ENCODE results near the gene TCF4.

Gene TCF4

GRCh38 chr18:55310863-55311262 lies 277.1 kb downstream of the TCF4 start:
- H3K4me3 Mint-ChIP-seq, result no peak overlapping the region
- H3K36me3 Mint-ChIP-seq (ENCODE audit: insufficient read depth), result no peaks in the 10 kb centered on the region
- ATAC-seq (replicated peaks), result no peak
- H3K9me3 Mint-ChIP-seq, result peaks cover 0 to 3% of the 10 kb centered on the region in 2 donors
- no peak for DNase-seq
- H3K4me1 Mint-ChIP-seq (ENCODE audit: low read depth in 2 of 2), result no peaks in the 10 kb centered on the region
- no peaks in the 10 kb centered on the region for H3K27me3 Mint-ChIP-seq
- no peak overlapping the region for H3K27ac Mint-ChIP-seq

- DNase-seq (no peak), ATAC-seq (replicated peaks) (no peak)
- H3K4me1 Mint-ChIP-seq (ENCODE audit: low read depth in 2 of 2), result no peaks in the 10 kb centered on the region
- no peak overlapping the region for H3K4me3 Mint-ChIP-seq
- no peaks in the 10 kb centered on the region for H3K36me3 Mint-ChIP-seq (ENCODE audit: insufficient read depth)
- H3K27me3 Mint-ChIP-seq, result no peaks in the 10 kb centered on the region
- H3K27ac Mint-ChIP-seq, result no peak overlapping the region
- peaks cover 0 to 3% of the 10 kb centered on the region in 2 donors for H3K9me3 Mint-ChIP-seq
Observed at GRCh38 chr18:55310044-55310676, 277.8 kb downstream of the TCF4 start.

GRCh38 chr18:55309249-55309648 lies 278.7 kb downstream of the TCF4 start:
- Mint-ChIP-seq H3K36me3 (ENCODE audit: insufficient read depth) (no peaks in the 10 kb centered on the region), H3K4me1 (ENCODE audit: low read depth in 2 of 2) (no peaks in the 10 kb centered on the region), H3K4me3 (no peak overlapping the region), H3K27me3 (no peaks in the 10 kb centered on the region), H3K9me3 (peaks cover 0 to 3% of the 10 kb centered on the region in 2 donors), H3K27ac (no peak overlapping the region)
- ATAC-seq (replicated peaks) (no peak), DNase-seq (no peak)

- Mint-ChIP-seq H3K4me1 (ENCODE audit: low read depth in 2 of 2) (no peaks in the 10 kb centered on the region), H3K27me3 (no peaks in the 10 kb centered on the region), H3K9me3 (peaks cover 0 to 1% of the 10 kb centered on the region in 2 donors), H3K36me3 (ENCODE audit: insufficient read depth) (no peaks in the 10 kb centered on the region), H3K4me3 (no peak overlapping the region), H3K27ac (no peak overlapping the region)
- DNase-seq (no peak), ATAC-seq (replicated peaks) (no peak)
Observed at GRCh38 chr18:55307505-55307904, 280.5 kb downstream of the TCF4 start.

GRCh38 chr18:55306359-55307024 lies 281.5 kb downstream of the TCF4 start:
- DNase-seq (no peak), ATAC-seq (replicated peaks) (no peak)
- Mint-ChIP-seq H3K27me3 (no peaks in the 10 kb centered on the region), H3K4me3 (no peak overlapping the region), H3K9me3 (no peaks in the 10 kb centered on the region), H3K36me3 (ENCODE audit: insufficient read depth) (no peaks in the 10 kb centered on the region), H3K27ac (no peak overlapping the region), H3K4me1 (ENCODE audit: low read depth in 2 of 2) (no peaks in the 10 kb centered on the region)

- Mint-ChIP-seq H3K4me3 (no peak overlapping the region), H3K36me3 (ENCODE audit: insufficient read depth) (no peaks in the 10 kb centered on the region), H3K4me1 (ENCODE audit: low read depth in 2 of 2) (no peaks in the 10 kb centered on the region), H3K27ac (no peak overlapping the region), H3K27me3 (no peaks in the 10 kb centered on the region), H3K9me3 (no peaks in the 10 kb centered on the region)
- no peak for DNase-seq
- ATAC-seq (replicated peaks), result no peak
Observed at GRCh38 chr18:55302167-55302833, 285.7 kb downstream of the TCF4 start.

- H3K4me1 Mint-ChIP-seq (ENCODE audit: low read depth in 2 of 2), result no peaks in the 10 kb centered on the region
- no peak for ATAC-seq (replicated peaks)
- H3K4me3 Mint-ChIP-seq, result no peak overlapping the region
- no peak overlapping the region for H3K27ac Mint-ChIP-seq
- no peaks in the 10 kb centered on the region for H3K36me3 Mint-ChIP-seq (ENCODE audit: insufficient read depth)
- H3K9me3 Mint-ChIP-seq, result no peaks in the 10 kb centered on the region
- no peak for DNase-seq
- no peaks in the 10 kb centered on the region for H3K27me3 Mint-ChIP-seq
Observed at GRCh38 chr18:55301824-55302166, 286.2 kb downstream of the TCF4 start.

- no peak for ATAC-seq (replicated peaks)
- H3K4me3 Mint-ChIP-seq, result no peak overlapping the region
- H3K36me3 Mint-ChIP-seq (ENCODE audit: insufficient read depth), result no peaks in the 10 kb centered on the region
- no peaks in the 10 kb centered on the region for H3K4me1 Mint-ChIP-seq (ENCODE audit: low read depth in 2 of 2)
- no peak overlapping the region for H3K27ac Mint-ChIP-seq
- no peak for DNase-seq
- no peaks in the 10 kb centered on the region for H3K9me3 Mint-ChIP-seq
- H3K27me3 Mint-ChIP-seq, result no peaks in the 10 kb centered on the region
Observed at GRCh38 chr18:55300936-55301531, 287.0 kb downstream of the TCF4 start.

- DNase-seq, result no peak
- H3K27me3 Mint-ChIP-seq, result no peaks in the 10 kb centered on the region
- H3K9me3 Mint-ChIP-seq, result no peaks in the 10 kb centered on the region
- H3K4me3 Mint-ChIP-seq, result no peak overlapping the region
- no peaks in the 10 kb centered on the region for H3K4me1 Mint-ChIP-seq (ENCODE audit: low read depth in 2 of 2)
- no peak for ATAC-seq (replicated peaks)
- H3K27ac Mint-ChIP-seq, result no peak overlapping the region
- H3K36me3 Mint-ChIP-seq (ENCODE audit: insufficient read depth), result no peaks in the 10 kb centered on the region
Observed at GRCh38 chr18:55300421-55300935, 287.5 kb downstream of the TCF4 start.

- Mint-ChIP-seq H3K9me3 (peaks cover 0 to 4% of the 10 kb centered on the region in 2 donors), H3K4me3 (no peak overlapping the region), H3K4me1 (ENCODE audit: low read depth in 2 of 2) (no peaks in the 10 kb centered on the region), H3K36me3 (ENCODE audit: insufficient read depth) (no peaks in the 10 kb centered on the region), H3K27ac (no peak overlapping the region), H3K27me3 (no peaks in the 10 kb centered on the region)
- no peak for DNase-seq
- ATAC-seq (replicated peaks), result no peak
Observed at GRCh38 chr18:55296778-55297177, 291.2 kb downstream of the TCF4 start.

GRCh38 chr18:55296115-55296514 lies 291.9 kb downstream of the TCF4 start:
- H3K4me3 Mint-ChIP-seq, result no peak overlapping the region
- ATAC-seq (replicated peaks) (no peak), DNase-seq (no peak)
- peaks cover 0 to 4% of the 10 kb centered on the region in 2 donors for H3K9me3 Mint-ChIP-seq
- H3K27ac Mint-ChIP-seq, result no peak overlapping the region
- H3K36me3 Mint-ChIP-seq (ENCODE audit: insufficient read depth), result no peaks in the 10 kb centered on the region
- H3K4me1 Mint-ChIP-seq (ENCODE audit: low read depth in 2 of 2), result no peaks in the 10 kb centered on the region
- no peaks in the 10 kb centered on the region for H3K27me3 Mint-ChIP-seq

GRCh38 chr18:55290898-55291297 lies 297.1 kb downstream of the TCF4 start:
- Mint-ChIP-seq H3K36me3 (ENCODE audit: insufficient read depth) (no peaks in the 10 kb centered on the region), H3K9me3 (peaks cover 0 to 4% of the 10 kb centered on the region in 2 donors), H3K4me1 (ENCODE audit: low read depth in 2 of 2) (no peaks in the 10 kb centered on the region), H3K4me3 (no peak overlapping the region), H3K27ac (no peak overlapping the region), H3K27me3 (no peaks in the 10 kb centered on the region)
- DNase-seq (no peak), ATAC-seq (replicated peaks) (no peak)

- Mint-ChIP-seq H3K4me3 (no peak overlapping the region), H3K4me1 (ENCODE audit: low read depth in 2 of 2) (no peaks in the 10 kb centered on the region), H3K36me3 (ENCODE audit: insufficient read depth) (no peaks in the 10 kb centered on the region), H3K27me3 (no peaks in the 10 kb centered on the region), H3K27ac (no peak overlapping the region), H3K9me3 (no peaks in the 10 kb centered on the region)
- DNase-seq (no peak), ATAC-seq (replicated peaks) (no peak)
Observed at GRCh38 chr18:55289775-55290174, 298.2 kb downstream of the TCF4 start.

GRCh38 chr18:55289048-55289447 lies 298.9 kb downstream of the TCF4 start:
- Mint-ChIP-seq H3K4me3 (no peak overlapping the region), H3K27ac (no peak overlapping the region), H3K9me3 (no peaks in the 10 kb centered on the region), H3K4me1 (ENCODE audit: low read depth in 2 of 2) (no peaks in the 10 kb centered on the region), H3K36me3 (ENCODE audit: insufficient read depth) (no peaks in the 10 kb centered on the region), H3K27me3 (no peaks in the 10 kb centered on the region)
- DNase-seq, result no peak
- ATAC-seq (replicated peaks), result no peak
